Mammary microvascular endothelial cell (primary cell): ENCODE measurements around the gene BLOC1S5. TPM values are rescaled to one million over a fixed set of nuclear protein-coding genes. Genes with fewer than 3 reads are reported as not detected.

Experiments
- total RNA-seq: library from RNA; depleted of rRNA; stranded (reverse); fragments of >200 nt; gene quantifications from 2 replicates; pipeline ENCODE4 v1.2.3, GENCODE V29; 2015

The BLOC1S5 gene, protein sequence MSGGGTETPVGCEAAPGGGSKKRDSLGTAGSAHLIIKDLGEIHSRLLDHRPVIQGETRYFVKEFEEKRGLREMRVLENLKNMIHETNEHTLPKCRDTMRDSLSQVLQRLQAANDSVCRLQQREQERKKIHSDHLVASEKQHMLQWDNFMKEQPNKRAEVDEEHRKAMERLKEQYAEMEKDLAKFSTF
- total RNA-seq = 8.5 and 10.8 TPM in 2 replicates

DNA sequence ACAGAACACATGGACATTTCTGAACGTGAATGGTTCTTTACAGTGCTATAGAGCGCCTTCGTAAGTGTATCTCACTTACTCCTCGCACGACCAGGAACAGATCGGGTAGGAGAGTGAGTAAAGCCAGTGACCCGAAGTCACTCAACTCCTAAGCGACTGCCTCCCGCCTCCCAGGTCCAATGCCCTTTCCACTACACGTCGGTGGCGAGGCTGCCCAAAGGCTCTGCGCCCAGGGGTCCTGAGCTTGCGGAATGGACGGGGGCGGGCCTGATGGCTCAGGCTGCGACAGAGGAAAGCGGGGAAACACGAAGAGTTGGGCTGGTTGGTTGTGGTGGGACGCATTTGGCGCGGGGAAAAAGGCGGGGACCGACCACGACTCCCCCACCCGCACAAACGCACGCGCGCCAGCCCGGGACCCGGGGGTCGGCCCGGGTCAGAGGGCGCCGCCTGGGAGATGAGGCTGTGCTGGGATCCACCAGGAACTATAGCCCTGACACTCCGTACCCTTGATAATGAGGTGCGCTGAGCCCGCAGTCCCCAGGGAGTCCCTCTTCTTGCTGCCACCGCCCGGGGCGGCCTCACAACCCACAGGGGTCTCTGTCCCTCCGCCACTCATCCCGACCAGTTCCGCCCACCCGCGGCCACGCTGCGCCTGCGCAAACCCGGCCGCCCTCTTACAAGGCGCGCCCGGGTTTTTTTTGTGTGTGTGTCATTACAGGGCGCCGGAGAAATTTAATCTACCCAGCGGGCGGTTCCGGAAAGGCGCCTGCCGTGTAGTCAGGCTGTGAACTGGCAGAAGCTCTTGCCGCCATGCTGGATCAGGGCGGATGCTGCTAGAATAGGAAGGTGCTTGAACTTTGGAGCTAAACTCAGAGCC lies at the start of gene BLOC1S5:
BLOC1S5 (minus strand) TSS at position 629 of the 877 bp plus-strand sequence; CDS start at position 616, 13 bp downstream.

DNA sequence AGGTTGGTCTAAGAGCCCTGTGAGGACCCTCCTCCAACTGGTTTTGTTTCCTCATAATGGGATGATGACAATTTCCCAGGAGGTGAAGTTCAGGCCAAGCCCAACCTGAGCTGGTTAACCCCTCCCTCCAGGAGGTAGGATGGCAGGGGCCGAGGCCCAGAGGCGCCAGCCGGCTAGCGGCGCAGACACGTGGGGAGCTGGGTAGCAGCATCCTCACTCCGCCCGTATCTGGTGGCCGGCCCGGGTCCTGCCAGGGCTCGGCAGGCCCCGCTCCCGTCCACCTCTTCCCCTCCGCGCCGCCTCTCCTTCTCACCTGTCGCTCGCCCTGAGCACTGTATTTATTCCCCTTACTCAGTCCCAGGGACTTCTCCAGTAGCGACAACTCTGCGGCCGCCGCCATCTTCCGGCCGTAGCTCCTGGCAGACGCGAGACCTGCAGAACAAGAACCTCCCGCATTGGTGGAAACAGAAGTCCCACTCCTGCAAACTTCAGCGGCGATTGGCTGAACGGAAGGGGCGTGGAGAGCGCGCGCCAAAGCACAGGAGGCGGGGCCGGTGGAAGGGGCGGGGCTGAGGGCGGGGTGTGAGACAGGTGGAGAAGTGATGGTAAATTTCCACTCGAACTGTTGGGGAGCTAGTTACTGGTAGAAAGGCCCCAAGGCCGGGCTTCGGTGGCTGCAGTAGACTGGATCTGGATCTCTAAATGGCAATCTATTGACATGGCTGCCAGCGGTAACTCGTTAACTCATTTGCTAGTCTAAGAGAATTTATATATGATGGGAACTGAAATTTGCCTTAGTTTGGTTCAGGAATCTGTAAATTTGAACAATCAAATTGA lies 38.2 kb upstream of the BLOC1S5 start, which contains the start of gene EEF1E1:
EEF1E1 (minus strand) TSS at position 427 of the 837 bp plus-strand sequence; CDS start at position 400, 27 bp downstream.

Other genes starting within 250 kb of the BLOC1S5 start
- gene TXNDC5, start 153.6 kb downstream of the BLOC1S5 start, total RNA-seq = 577 and 598 TPM in 2 replicates
- 78.3 and 87.3 TPM in 2 replicates for gene EEF1E1, start 38.2 kb upstream of the BLOC1S5 start, total RNA-seq